Measurements from ENCODE around the gene TTC22. TPM values are rescaled to one million over a fixed set of nuclear protein-coding genes. Genes with fewer than 3 reads are reported as not detected.

Gene TTC22
- total RNA-seq, 3 donors from 2014 or later, result 51.6 to 122 (median 70.8) TPM

DNA sequence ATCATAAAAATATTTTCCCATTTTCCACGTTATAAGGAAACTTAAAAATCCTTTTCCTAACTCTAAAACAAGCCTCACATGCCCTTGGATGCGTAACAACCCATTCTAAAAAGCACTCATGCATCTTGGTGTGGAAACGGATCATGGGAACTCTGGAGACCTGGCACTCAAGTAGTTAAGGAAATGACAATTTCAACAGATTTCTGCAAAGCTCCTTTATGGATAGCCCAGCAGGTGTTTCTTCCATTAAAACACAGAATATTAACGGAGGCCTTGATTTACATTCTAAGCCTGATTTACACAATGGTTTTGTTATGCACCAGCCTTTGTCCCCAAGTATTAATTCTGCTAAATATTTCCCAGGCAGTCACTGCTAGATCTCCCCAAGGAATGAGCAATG is 49.7 kb downstream of the TTC22 start:
- Histone ChIP-seq H3K4me3 (no peak overlapping the region), H3K9me3 (no peaks in the 10 kb centered on the region), H3K36me3 (ENCODE audit: low read depth) (no peaks in the 10 kb centered on the region), H3K4me1 (ENCODE audit: low read depth) (no peaks in the 10 kb centered on the region)
- intact Hi-C loops (cut with DNase I, micrococcal nuclease), result no loop called here
- DNase-seq, result no peak
- TF ChIP-seq, protein P1, sequence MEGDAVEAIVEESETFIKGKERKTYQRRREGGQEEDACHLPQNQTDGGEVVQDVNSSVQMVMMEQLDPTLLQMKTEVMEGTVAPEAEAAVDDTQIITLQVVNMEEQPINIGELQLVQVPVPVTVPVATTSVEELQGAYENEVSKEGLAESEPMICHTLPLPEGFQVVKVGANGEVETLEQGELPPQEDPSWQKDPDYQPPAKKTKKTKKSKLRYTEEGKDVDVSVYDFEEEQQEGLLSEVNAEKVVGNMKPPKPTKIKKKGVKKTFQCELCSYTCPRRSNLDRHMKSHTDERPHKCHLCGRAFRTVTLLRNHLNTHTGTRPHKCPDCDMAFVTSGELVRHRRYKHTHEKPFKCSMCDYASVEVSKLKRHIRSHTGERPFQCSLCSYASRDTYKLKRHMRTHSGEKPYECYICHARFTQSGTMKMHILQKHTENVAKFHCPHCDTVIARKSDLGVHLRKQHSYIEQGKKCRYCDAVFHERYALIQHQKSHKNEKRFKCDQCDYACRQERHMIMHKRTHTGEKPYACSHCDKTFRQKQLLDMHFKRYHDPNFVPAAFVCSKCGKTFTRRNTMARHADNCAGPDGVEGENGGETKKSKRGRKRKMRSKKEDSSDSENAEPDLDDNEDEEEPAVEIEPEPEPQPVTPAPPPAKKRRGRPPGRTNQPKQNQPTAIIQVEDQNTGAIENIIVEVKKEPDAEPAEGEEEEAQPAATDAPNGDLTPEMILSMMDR (IDR thresholded peaks at IDR 0.05), result no peak
- ATAC-seq, result no peak

DNA sequence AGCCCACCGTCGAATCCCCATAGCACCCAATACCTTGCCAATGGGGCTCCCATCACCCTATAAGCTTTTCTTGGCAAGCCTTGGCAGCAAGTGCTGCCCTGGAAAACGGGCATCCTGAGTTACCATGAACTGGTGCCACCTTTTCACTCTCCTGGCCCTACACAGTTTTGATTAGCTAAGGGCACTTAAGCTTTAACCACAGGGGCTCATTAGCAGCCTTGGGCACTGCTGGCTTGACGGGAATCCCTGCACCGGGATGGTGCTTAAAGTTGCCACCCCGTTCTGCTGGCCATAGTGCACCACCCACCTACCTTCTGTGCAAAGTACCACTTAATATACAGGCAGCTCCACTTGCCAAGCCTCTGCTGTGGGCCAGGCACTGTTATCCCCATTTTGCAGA is 50.5 kb downstream of the TTC22 start:
- no peak for ATAC-seq
- DNase-seq, result no peak
- H3K9me3 ChIP-seq, result no peaks in the 10 kb centered on the region
- H3K4me3 ChIP-seq, result no peak overlapping the region
- H3K36me3 ChIP-seq (ENCODE audit: low read depth), result no peaks in the 10 kb centered on the region
- intact Hi-C loops (cut with DNase I, micrococcal nuclease), result no loop called here
- no peaks in the 10 kb centered on the region for H3K4me1 ChIP-seq (ENCODE audit: low read depth)
- TF ChIP-seq, protein P1 (IDR thresholded peaks at IDR 0.05), result no peak

DNA sequence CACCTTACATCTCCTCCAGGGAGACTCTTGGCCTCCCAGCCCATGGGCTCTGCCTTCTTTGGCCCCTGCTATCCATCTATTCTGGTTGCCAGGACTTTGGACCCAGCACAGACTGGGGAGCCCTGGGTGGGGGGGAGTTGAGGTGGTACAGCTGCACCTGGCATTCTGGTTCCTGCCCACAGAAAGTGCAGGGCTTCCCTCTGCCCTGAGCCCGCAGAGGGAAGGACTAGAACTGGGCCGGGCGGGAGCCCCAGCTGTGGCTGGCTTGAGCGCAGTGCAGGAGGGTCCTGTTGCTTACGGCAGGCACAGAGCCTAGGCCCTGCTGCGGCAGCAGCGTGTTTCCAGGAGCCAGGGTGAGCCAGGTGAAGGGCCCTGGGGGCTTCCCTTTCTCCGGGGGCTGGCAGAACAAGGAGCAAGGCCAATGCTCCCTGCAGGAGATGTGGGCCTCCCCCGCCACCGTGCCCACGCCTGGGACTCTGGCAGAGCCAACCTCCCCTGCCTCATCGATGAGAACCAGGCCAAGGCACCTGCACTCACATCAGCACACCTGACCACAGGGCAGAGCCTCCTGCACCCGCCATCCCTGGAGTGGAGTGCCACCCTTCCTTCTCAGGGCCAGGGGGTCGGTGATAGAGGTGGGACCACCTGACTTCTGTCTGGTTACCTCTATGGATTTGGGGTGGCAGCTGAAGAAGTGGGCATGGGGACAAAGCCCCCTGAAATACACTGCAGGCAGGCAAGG is 52.9 kb downstream of the TTC22 start:
- Histone ChIP-seq H3K36me3 (ENCODE audit: low read depth) (no peaks in the 10 kb centered on the region), H3K4me3 (no peak overlapping the region), H3K9me3 (no peaks in the 10 kb centered on the region), H3K4me1 (ENCODE audit: low read depth) (no peaks in the 10 kb centered on the region)
- no peak for ATAC-seq
- intact Hi-C loops (cut with DNase I, micrococcal nuclease), result no loop called here
- DNase-seq, result no peak
- TF ChIP-seq, protein P1 (IDR thresholded peaks at IDR 0.05), result no peak

DNA sequence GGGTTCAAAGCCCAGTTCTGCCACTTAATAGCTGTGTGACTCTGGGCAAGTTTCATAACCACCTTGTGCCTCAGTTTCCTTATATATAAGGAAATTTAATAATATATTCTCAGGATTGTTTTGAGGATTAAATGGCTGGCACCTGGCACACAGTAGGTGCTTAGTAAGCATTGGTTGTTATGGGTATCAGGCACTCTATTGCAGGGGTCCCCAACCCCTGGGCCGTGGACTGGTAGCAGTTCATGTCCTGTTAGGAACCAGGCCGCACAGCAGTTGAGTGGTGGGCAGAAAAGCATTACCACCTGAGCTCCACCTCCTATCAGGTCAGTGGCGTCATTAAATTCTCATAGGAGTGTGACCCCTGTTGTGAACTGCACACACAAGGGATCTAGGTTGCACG is 55.3 kb downstream of the TTC22 start:
- intact Hi-C loops (cut with DNase I, micrococcal nuclease), result no loop called here
- H3K4me3 ChIP-seq, result no peak overlapping the region
- TF ChIP-seq, protein P1 (IDR thresholded peaks at IDR 0.05), result no peak
- peaks cover 3% of the 10 kb centered on the region for H3K36me3 ChIP-seq (ENCODE audit: low read depth)
- DNase-seq (no peak), ATAC-seq (no peak)
- H3K4me1 ChIP-seq (ENCODE audit: low read depth), result no peaks in the 10 kb centered on the region
- no peaks in the 10 kb centered on the region for H3K9me3 ChIP-seq

DNA sequence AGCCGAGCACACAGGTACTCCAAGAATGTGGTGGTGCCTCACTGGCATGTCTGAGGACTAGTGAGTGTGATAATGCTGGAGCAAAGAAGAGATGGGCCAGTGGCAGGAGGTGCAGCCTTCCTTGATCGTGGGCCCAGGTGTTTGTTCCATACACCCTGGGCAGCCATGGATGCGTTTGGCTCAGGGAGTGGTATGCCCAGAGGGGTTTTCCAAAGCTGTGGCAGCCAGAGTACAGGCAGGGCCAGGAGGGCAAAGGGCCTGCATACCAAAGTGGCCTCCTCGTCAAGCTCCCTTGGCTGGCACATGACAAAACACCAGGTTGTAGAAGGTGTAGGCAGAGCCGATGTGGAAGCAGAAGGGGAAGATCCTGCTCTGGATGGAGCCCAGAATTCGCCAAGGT is 55.8 kb downstream of the TTC22 start:
- no peaks in the 10 kb centered on the region for H3K9me3 ChIP-seq
- TF ChIP-seq, protein P1 (IDR thresholded peaks at IDR 0.05), result no peak
- no peaks in the 10 kb centered on the region for H3K4me1 ChIP-seq (ENCODE audit: low read depth)
- DNase-seq, result no peak
- intact Hi-C loops (cut with DNase I, micrococcal nuclease), result no loop called here
- ATAC-seq, result no peak
- H3K4me3 ChIP-seq, result no peak overlapping the region
- peaks cover 3% of the 10 kb centered on the region for H3K36me3 ChIP-seq (ENCODE audit: low read depth)
